HCT116 (cell line): ENCODE data around the gene CDC42BPB. TPM values are rescaled to one million over a fixed set of nuclear protein-coding genes. Genes with fewer than 3 reads are reported as not detected.

Experiments used
- ATAC-seq: fragments of 200-7000 bp; cut with Tn5 transposase; 2 replicates; pipeline ENCODE4 v1.9.1; 2020; ENCODE audit warnings: mild to moderate bottlenecking, moderate library complexity
- BruUV-seq: library from RNA; stranded (reverse); fragments of 400-500 nt; replicated peaks from 2 replicates; lab custom pipeline; 2021; lab: Mats Ljungman, UMichigan
- CTCF ChIA-PET: fragments of 300-600 bp; sonication (Branson Sonifier 250); formaldehyde crosslinking; loops from one replicate; lab custom pipeline; 2021; ENCODE audit warnings: antibody characterized with exemption; lab: Charles Lee
- POLR2A ChIA-PET: fragments of 300-600, 350-600 bp; sonication (Branson Sonifier 250); formaldehyde crosslinking; loops from one replicate; lab custom pipeline; 2021; ENCODE audit warnings: antibody characterized with exemption; lab: Charles Lee
- RAD21 ChIA-PET, 2 experiments: fragments of 300-600 bp; sonication (Branson Sonifier 250); formaldehyde crosslinking; loops; one replicate each; lab custom pipeline; 2023; ENCODE audit warnings: low total read pairs in 2 of 2; ENCODE audit not compliant: uncharacterized antibody in 2 of 2, unreplicated experiment in 2 of 2, low non-redundant PET in 1 of 2; lab: Charles Lee
- DNase-seq: peaks from one replicate; pipeline ENCODE4 v3.0.0-alpha.2; 2010; ENCODE audit warnings: low read depth, low spot score
- H2AFZ ChIP-seq: fragments of 200-600 bp; shearing (Covaris generic), sonication (generic); 2 replicates; pipeline ENCODE4 v1.6.1; 2017; ENCODE audit warnings: low read depth, mixed run types, mixed read lengths, antibody characterized with exemption, low read length; ENCODE audit not compliant: poor library complexity, severe bottlenecking
- H3K27ac ChIP-seq: 2 replicates; pipeline ENCODE4 v1.5.1; 2012; ENCODE audit warnings: low read depth, low read length
- H3K27me3 ChIP-seq: fragments of 200-600 bp; sonication (generic); 2 replicates; pipeline ENCODE4 v1.6.1; 2016; ENCODE audit warnings: mixed run types, low read length, mixed read lengths; ENCODE audit not compliant: insufficient read depth
- H3K36me3 ChIP-seq, 2 experiments: fragments of 200-500 bp in 1 of 2; fragments of 200-600 bp in 1 of 2; sonication (Bioruptor generic) in 1 of 2; sonication (generic) in 1 of 2; 2 replicates each; pipeline versions ENCODE4 v1.5.1 to v1.6.1; 2014 to 2016; ENCODE audit warnings: low read length in 2 of 2, inconsistent platforms in 1 of 2, mixed read lengths in 1 of 2, mixed run types in 1 of 2; ENCODE audit not compliant: insufficient read depth in 2 of 2, control insufficient read depth in 1 of 2
- H3K4me1 ChIP-seq, 2 experiments: fragments of 200-600 bp in 1 of 2; sonication (generic) in 1 of 2; 2 replicates each; pipeline versions ENCODE4 v1.5.1 to v1.6.1; 2012 to 2017; ENCODE audit warnings: low read length in 2 of 2, inconsistent platforms in 1 of 2, mild to moderate bottlenecking in 1 of 2, mixed read lengths in 1 of 2, mixed run types in 1 of 2, moderate library complexity in 1 of 2; ENCODE audit not compliant: insufficient read depth in 2 of 2, control insufficient read depth in 1 of 2
- H3K4me2 ChIP-seq: fragments of 200-600 bp; sonication (generic); 2 replicates; pipeline ENCODE4 v1.6.1; 2017; ENCODE audit warnings: mixed run types, low read length, mixed read lengths
- H3K4me3 ChIP-seq, 2 experiments: fragments of 200-600 bp in 1 of 2; sonication (generic) in 1 of 2; replicated peaks in 1 of 2; 2 replicates each; pipeline ENCODE4 v1.5.1; 2011 to 2016; ENCODE audit warnings: low read length in 2 of 2, control low read depth in 1 of 2, low read depth in 1 of 2, mild to moderate bottlenecking in 1 of 2, mixed read lengths in 1 of 2, mixed run types in 1 of 2
- H3K79me2 ChIP-seq: fragments of 200-600 bp; sonication (generic); 2 replicates; pipeline ENCODE4 v1.6.1; 2017; ENCODE audit warnings: mild to moderate bottlenecking, mixed run types, low read length, moderate library complexity, mixed read lengths; ENCODE audit not compliant: insufficient read depth
- H3K9ac ChIP-seq: fragments of 200-600 bp; sonication (generic); 2 replicates; pipeline ENCODE4 v1.6.1; 2016; ENCODE audit warnings: low read length, mixed read lengths
- H3K9me2 ChIP-seq: fragments of 200-600 bp; sonication (generic), shearing (Covaris generic); 2 replicates; pipeline ENCODE4 v1.6.1; 2017; ENCODE audit warnings: mixed run types, mild to moderate bottlenecking, moderate library complexity; ENCODE audit not compliant: insufficient read depth
- H3K9me3 ChIP-seq, 2 experiments: fragments of 200-500 bp in 1 of 2; fragments of 200-600 bp in 1 of 2; sonication (Bioruptor generic) in 1 of 2; sonication (generic) in 1 of 2; 2 replicates each; pipeline ENCODE4 v1.6.1; 2014 to 2017; ENCODE audit warnings: low read length in 2 of 2, mixed read lengths in 2 of 2, inconsistent platforms in 1 of 2, low read depth in 1 of 2, mild to moderate bottlenecking in 1 of 2, mixed run types in 1 of 2, moderate library complexity in 1 of 2; ENCODE audit not compliant: control insufficient read depth in 1 of 2, insufficient read depth in 1 of 2
- H4K20me1 ChIP-seq: fragments of 200-600 bp; sonication (generic), shearing (Covaris generic); 2 replicates; pipeline ENCODE4 v1.6.1; 2017; ENCODE audit warnings: mixed run types, mild to moderate bottlenecking, moderate library complexity; ENCODE audit not compliant: insufficient read depth
- CBX3 ChIP-seq: IDR thresholded peaks from 2 replicates; pipeline ENCODE4 v1.6.1; 2012; ENCODE audit warnings: low read depth
- MAX ChIP-seq: IDR thresholded peaks from 2 replicates; pipeline ENCODE4 v1.6.1; 2012
- POLR2A ChIP-seq: IDR thresholded peaks from 2 replicates; pipeline ENCODE4 v1.7.0; 2011; ENCODE audit warnings: borderline replicate concordance; ENCODE audit not compliant: insufficient read depth, insufficient read length; ENCODE audit errors: extremely low read depth
- POLR2AphosphoS5 ChIP-seq: IDR thresholded peaks from 2 replicates; pipeline ENCODE4 v1.6.1; 2011; ENCODE audit warnings: mild to moderate bottlenecking, low read depth, low read length, moderate library complexity
- YY1 ChIP-seq: IDR thresholded peaks from 2 replicates; pipeline ENCODE4 v1.6.1; 2011; ENCODE audit warnings: low read length, low read depth, moderate library complexity, mild to moderate bottlenecking; ENCODE audit not compliant: insufficient replicate concordance; ENCODE audit errors: extremely low read depth
- ZFX ChIP-seq: fragments of 450-650 bp; IDR thresholded peaks from 2 replicates; pipeline ENCODE4 v1.6.1; 2017
- intact Hi-C: fragments of 100-400 bp; cut with micrococcal nuclease; formaldehyde crosslinking; loops from 2 replicates; pipeline ENCODE4 v1.10.0; 2022
- total RNA-seq: library from RNA; stranded (reverse); gene quantifications from one replicate; pipeline ENCODE4 v1.2.1, GENCODE V29; 2021; ENCODE audit not compliant: unreplicated experiment
- TF ChIP-seq, protein P1 (sequence below): IDR thresholded peaks from 2 replicates; pipeline ENCODE4 v1.6.1; 2011; ENCODE audit warnings: mild to moderate bottlenecking, low read length, moderate library complexity; ENCODE audit not compliant: insufficient replicate concordance; ENCODE audit errors: extremely low read depth
- TF ChIP-seq, protein P2 (sequence below): IDR thresholded peaks from 2 replicates; pipeline ENCODE4 v1.6.1; 2012; ENCODE audit warnings: low read depth

Gene CDC42BPB
- total RNA-seq, 1 experiment from 2014 or later = 85.6 TPM

DNA sequence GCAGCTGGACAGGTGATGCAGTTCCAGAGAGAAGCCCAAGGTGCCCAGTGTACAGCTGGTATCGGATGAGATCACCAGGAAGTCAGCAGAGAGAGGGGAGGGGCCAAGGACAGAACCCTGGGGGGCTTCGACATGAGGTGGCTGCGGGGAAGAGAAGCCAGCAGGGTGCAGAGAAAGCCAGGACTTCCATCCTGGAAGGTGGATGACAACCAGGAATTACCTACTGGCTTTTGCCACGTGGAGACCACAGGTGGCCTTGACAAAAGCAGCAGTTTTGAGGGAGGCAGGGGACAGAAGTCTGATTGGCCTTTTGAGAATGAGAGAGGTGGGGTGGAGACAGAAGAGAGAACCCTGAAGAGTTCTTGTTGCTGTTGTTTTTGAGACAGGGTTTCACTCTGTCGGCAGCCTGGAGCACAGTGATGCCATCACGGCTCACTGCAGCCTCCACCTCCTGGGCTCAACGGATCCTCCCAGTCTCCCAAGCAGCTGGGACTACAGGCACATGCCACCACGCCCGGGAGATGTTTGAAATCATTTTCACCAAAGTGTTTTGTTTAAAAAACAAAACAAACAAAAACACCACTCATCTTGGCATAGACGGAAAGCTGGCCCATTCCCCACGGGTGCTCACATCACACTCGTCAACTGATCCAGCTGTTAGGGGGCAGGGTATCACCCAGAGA lies 35.2 kb downstream of the CDC42BPB start (continued):
- TF ChIP-seq, protein P1, sequence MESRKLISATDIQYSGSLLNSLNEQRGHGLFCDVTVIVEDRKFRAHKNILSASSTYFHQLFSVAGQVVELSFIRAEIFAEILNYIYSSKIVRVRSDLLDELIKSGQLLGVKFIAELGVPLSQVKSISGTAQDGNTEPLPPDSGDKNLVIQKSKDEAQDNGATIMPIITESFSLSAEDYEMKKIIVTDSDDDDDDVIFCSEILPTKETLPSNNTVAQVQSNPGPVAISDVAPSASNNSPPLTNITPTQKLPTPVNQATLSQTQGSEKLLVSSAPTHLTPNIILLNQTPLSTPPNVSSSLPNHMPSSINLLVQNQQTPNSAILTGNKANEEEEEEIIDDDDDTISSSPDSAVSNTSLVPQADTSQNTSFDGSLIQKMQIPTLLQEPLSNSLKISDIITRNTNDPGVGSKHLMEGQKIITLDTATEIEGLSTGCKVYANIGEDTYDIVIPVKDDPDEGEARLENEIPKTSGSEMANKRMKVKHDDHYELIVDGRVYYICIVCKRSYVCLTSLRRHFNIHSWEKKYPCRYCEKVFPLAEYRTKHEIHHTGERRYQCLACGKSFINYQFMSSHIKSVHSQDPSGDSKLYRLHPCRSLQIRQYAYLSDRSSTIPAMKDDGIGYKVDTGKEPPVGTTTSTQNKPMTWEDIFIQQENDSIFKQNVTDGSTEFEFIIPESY = no peak
- TF ChIP-seq ZFX = no peak
- TF ChIP-seq, all 23 proteins: peak for 0

- H3K4me2 ChIP-seq = no peak overlapping the region
- H3K36me3 ChIP-seq = no peaks in the 10 kb centered on the region
- no peak overlapping the region for H3K27ac ChIP-seq
- H4K20me1 ChIP-seq = no peaks in the 10 kb centered on the region
- DNase-seq (no peak), ATAC-seq (no peak)
- peaks cover 0 to 7% of the 10 kb centered on the region in 2 experiments; a peak in 1 of 4 replicates for H3K4me1 ChIP-seq
- intact Hi-C loops = no loop called here
- H3K9ac ChIP-seq = no peak overlapping the region
- peaks cover 91% of the 10 kb centered on the region for H3K79me2 ChIP-seq
- no peaks in the 10 kb centered on the region for H3K9me2 ChIP-seq
- ChIA-PET CTCF (interaction anchor here (0.5 kb wide), 1 partner anchor 336 kb away, joined by 6 read pairs; no protein-coding TSS in a partner anchor), POLR2A (no interaction called here), RAD21 (no interaction called here)
- H3K4me3 ChIP-seq = no peak overlapping the region
- BruUV-seq = no TSS peak
- no peak overlapping the region for H2AFZ ChIP-seq
- no peaks in the 10 kb centered on the region for H3K27me3 ChIP-seq
- no peaks in the 10 kb centered on the region for H3K9me3 ChIP-seq
- TF ChIP-seq MAX = no peak
- TF ChIP-seq, protein P2, sequence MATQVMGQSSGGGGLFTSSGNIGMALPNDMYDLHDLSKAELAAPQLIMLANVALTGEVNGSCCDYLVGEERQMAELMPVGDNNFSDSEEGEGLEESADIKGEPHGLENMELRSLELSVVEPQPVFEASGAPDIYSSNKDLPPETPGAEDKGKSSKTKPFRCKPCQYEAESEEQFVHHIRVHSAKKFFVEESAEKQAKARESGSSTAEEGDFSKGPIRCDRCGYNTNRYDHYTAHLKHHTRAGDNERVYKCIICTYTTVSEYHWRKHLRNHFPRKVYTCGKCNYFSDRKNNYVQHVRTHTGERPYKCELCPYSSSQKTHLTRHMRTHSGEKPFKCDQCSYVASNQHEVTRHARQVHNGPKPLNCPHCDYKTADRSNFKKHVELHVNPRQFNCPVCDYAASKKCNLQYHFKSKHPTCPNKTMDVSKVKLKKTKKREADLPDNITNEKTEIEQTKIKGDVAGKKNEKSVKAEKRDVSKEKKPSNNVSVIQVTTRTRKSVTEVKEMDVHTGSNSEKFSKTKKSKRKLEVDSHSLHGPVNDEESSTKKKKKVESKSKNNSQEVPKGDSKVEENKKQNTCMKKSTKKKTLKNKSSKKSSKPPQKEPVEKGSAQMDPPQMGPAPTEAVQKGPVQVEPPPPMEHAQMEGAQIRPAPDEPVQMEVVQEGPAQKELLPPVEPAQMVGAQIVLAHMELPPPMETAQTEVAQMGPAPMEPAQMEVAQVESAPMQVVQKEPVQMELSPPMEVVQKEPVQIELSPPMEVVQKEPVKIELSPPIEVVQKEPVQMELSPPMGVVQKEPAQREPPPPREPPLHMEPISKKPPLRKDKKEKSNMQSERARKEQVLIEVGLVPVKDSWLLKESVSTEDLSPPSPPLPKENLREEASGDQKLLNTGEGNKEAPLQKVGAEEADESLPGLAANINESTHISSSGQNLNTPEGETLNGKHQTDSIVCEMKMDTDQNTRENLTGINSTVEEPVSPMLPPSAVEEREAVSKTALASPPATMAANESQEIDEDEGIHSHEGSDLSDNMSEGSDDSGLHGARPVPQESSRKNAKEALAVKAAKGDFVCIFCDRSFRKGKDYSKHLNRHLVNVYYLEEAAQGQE = no peak
- no peak for TF ChIP-seq POLR2A
- no peak for TF ChIP-seq POLR2AphosphoS5
- no peak for TF ChIP-seq CBX3
- TF ChIP-seq YY1 = no peak
These were observed 35.7 kb downstream of the CDC42BPB start for GRCh38 chr14:103021684-103022001.
